NB4 (cell line): ENCODE results near the gene TST.

ENCODE experiments used
- DNase-seq: peaks from one replicate; pipeline ENCODE4 v3.0.0; 2010; ENCODE audit warnings: low read depth
- H3K4me3 ChIP-seq: one replicate; pipeline ENCODE4 v1.5.1; 2011; ENCODE audit warnings: mild to moderate bottlenecking, low read depth, low read length, moderate library complexity
- CTCF ChIP-seq: IDR thresholded peaks from one replicate; pipeline ENCODE4 v1.5.1; 2012; ENCODE audit warnings: low read depth, low read length
- MYC ChIP-seq: IDR thresholded peaks from 2 replicates; pipeline ENCODE4 v1.6.1; 2011; ENCODE audit warnings: low read depth, low read length
- POLR2A ChIP-seq: IDR thresholded peaks from 2 replicates; pipeline ENCODE4 v1.6.1; 2011; ENCODE audit warnings: mild to moderate bottlenecking; ENCODE audit not compliant: insufficient read length; ENCODE audit errors: extremely low read depth
- TF ChIP-seq, protein P1 (sequence below): IDR thresholded peaks from 2 replicates; pipeline ENCODE4 v1.6.1; 2011; ENCODE audit warnings: low read depth, low read length

Gene TST

GRCh38 chr22:37033605-37034430 lies 14.6 kb upstream of the TST start:
- TF ChIP-seq, protein P1, sequence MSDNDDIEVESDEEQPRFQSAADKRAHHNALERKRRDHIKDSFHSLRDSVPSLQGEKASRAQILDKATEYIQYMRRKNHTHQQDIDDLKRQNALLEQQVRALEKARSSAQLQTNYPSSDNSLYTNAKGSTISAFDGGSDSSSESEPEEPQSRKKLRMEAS: no peak
- TF ChIP-seq MYC (no peak), CTCF (no peak), POLR2A (no peak)
- DNase-seq: no peak
- H3K4me3 ChIP-seq: no peak overlapping the region

GRCh38 chr22:37032535-37033460 lies 13.6 kb upstream of the TST start:
- H3K4me3 ChIP-seq: no peak overlapping the region
- peak; percentile 87 for DNase-seq
- TF ChIP-seq, protein P1: peak; percentile 12; the same call in 1 of the 2 replicates
- TF ChIP-seq CTCF: no peak

DNA sequence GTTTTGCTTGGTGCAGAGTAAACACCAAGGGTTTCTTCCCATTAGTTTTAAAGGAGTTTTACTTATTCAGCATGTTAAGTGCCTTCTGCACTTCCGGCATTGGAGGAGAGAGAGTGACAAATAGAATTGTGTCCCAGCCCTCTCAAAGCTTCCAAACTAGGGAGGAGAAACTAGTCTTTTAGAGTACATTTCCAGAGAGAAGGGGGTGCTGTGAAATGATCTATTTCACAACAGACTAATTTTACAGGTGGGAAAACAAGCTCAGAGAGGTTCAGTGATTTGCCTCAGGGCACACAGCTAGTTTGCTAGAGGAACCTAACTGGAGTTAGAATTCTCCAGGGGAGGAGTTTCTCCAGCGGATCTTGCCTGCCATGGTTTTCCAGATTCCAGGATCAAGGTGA lies 12.9 kb upstream of the TST start:
- TF ChIP-seq CTCF (no peak), MYC (no peak), POLR2A (no peak)
- TF ChIP-seq, protein P1: no peak
- DNase-seq: no peak
- H3K4me3 ChIP-seq: no peak overlapping the region

DNA sequence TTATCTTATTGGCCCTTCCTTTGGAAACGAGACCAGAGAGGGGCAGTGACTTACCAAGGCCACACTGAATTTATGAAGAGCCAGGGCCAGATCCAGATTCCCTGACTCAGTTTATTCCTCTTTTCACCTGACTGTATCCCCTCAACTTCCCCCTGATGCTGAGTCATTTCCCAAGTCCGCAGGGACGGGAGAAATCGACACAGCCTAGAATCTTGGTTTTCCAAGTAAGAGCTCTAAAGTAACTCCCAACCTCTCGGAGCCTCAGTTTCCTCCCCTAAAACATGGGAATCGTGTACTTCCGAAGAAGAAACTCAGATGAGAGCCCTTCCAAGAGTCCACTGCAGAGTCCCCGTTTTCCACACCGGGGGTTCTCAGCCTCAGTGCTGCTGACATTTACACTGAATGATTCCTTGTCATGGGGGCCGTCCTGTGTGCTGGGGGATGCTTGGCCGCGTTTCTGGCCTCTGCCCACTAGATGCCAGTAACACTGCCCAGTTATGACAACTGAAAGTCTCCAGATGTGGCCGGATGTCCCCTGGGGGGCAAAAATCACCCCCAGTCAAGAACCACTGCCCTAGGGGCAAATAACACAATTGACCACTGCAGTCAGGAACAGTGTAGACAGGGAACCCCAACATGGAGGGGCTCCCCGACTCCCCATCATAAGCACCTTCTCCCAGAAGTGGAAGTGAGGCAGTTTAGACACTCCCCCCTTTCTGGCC lies 11.5 kb upstream of the TST start:
- no peak for TF ChIP-seq POLR2A
- peak; percentile 27 for TF ChIP-seq CTCF
- DNase-seq: peak; percentile 36
- no peak overlapping the region for H3K4me3 ChIP-seq

DNA sequence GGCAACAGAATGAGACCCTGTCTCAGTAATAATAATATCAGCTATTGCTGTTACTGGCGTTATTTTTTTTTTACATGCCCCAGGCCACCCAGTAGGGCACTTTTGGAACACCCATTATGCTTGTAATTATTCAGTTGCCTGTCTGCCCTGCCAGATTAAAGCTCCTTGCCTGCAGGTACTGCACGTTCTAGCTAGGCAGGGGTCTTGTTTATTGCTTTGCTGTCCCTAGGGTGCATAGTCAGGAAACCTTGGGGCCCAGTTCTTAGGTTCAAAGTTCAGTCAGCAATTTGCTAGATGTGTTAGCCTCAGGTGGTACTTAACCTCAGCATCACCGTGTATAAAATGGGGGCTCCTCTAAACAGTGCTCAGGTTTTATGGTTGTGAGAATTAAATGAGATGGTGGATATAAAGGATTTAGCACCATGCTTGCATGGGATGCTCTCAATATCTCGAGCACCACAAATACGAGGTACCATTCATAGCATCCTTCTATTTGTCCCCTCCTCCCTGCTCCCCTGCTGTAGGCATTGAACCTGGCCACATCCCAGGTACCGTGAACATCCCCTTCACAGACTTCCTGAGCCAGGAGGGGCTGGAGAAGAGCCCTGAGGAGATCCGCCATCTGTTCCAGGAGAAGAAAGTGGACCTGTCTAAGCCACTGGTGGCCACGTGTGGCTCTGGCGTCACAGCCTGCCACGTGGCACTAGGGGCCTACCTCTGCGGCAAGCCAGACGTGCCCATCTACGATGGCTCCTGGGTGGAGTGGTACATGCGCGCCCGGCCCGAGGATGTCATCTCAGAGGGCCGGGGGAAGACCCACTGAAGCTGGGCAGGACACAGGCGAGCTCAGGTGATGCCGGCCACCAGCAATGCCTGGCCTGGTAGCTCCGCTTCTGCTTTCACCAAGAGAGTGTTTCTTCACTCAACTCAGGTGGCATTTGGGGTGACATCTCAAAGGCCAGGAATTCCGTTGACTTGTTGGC lies 9.7 kb upstream of the TST start:
- TF ChIP-seq POLR2A (no peak), CTCF (no peak), MYC (no peak)
- TF ChIP-seq, protein P1: no peak
- H3K4me3 ChIP-seq: no peak overlapping the region
- DNase-seq: no peak
